IgD-negative memory B cell (primary cell): ENCODE results near the gene MYO15B. TPM values are rescaled to one million over a fixed set of nuclear protein-coding genes. Genes with fewer than 3 reads are reported as not detected.
A peak's percentile ranks its signal among the peaks of the same experiment; 100 is the strongest.
"Not testable (repeated sequence)": the region's sequence is repeated elsewhere in the genome, so short reads cannot be mapped to it uniquely, and the experiment has no call there.

Experiments
- H3K27ac Mint-ChIP-seq, 3 donors: one replicate each; pipeline ENCODE4 v1.8.0; 2020 to 2022; ENCODE audit warnings: mild to moderate bottlenecking in 3 of 3, mixed read lengths in 3 of 3, moderate library complexity in 1 of 3
- H3K27me3 Mint-ChIP-seq: one replicate; pipeline ENCODE4 v1.8.0; 2021; ENCODE audit warnings: mixed read lengths
- H3K36me3 Mint-ChIP-seq: one replicate; pipeline ENCODE4 v1.8.0; 2020; ENCODE audit warnings: mild to moderate bottlenecking, mixed read lengths
- H3K4me1 Mint-ChIP-seq, 3 donors: one replicate each; pipeline ENCODE4 v1.8.0; 2020 to 2022; ENCODE audit warnings: mixed read lengths in 3 of 3, mild to moderate bottlenecking in 1 of 3
- H3K4me3 Mint-ChIP-seq, 4 donors: one replicate each; pipeline ENCODE4 v1.8.0; 2020 to 2022; ENCODE audit warnings: mild to moderate bottlenecking in 4 of 4, mixed read lengths in 4 of 4, moderate library complexity in 3 of 4
- H3K9me3 Mint-ChIP-seq, 3 donors: one replicate each; pipeline ENCODE4 v1.8.0; 2020 to 2021; ENCODE audit warnings: mixed read lengths in 3 of 3, mild to moderate bottlenecking in 1 of 3
- polyA plus RNA-seq: library from polyadenylated mRNA; unstranded; fragments of 300-500 nt; fragmentation: Illumina TruSeq; gene quantifications from one replicate; pipeline ENCODE4 v1.2.3, GENCODE V29; 2021

Gene MYO15B
- polyA plus RNA-seq, 1 donor from 2014 or later: 2.4 TPM

DNA sequence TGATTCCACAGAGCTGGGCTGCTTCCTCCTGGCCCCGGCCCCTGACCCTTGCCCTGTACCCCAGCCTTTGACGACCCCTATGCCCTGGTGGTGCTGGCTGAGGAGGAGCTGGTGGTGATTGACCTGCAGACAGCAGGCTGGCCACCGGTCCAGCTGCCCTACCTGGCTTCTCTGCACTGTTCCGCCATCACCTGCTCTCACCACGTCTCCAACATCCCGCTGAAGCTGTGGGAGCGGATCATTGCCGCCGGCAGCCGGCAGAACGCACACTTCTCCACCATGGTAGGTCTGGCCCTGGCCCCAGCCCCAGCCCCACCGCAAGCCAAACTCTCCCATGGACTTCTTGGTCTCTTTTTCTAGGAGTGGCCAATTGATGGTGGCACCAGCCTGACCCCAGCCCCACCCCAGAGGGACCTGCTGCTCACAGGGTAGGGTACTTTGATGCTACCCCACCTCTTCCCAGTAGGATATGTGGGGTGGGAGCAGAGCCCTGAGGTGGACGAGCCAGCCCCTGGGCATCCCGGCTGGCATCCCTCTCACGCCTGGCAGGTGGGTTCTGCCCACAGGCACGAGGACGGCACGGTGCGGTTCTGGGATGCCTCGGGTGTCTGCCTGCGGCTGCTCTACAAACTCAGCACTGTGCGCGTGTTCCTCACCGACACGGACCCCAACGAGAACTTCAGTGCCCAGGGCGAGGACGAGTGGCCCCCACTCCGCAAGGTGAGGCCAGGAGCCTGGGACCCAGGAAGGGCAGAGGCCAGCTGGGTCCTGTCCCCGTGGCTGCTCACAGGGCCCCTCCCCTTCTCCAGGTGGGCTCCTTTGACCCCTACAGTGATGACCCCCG, 19.0 kb upstream of the MYO15B start:
- Mint-ChIP-seq H3K9me3 (no peaks in the 10 kb centered on the region), H3K27me3 (no peaks in the 10 kb centered on the region), H3K4me1 (peaks cover 14 to 17% (median 16%) of the 10 kb centered on the region in 3 donors), H3K27ac (peak overlapping the region in 2 of 3 donors; percentile 39 to 53), H3K36me3 (peaks cover 7% of the 10 kb centered on the region), H3K4me3 (no peak overlapping the region)

DNA sequence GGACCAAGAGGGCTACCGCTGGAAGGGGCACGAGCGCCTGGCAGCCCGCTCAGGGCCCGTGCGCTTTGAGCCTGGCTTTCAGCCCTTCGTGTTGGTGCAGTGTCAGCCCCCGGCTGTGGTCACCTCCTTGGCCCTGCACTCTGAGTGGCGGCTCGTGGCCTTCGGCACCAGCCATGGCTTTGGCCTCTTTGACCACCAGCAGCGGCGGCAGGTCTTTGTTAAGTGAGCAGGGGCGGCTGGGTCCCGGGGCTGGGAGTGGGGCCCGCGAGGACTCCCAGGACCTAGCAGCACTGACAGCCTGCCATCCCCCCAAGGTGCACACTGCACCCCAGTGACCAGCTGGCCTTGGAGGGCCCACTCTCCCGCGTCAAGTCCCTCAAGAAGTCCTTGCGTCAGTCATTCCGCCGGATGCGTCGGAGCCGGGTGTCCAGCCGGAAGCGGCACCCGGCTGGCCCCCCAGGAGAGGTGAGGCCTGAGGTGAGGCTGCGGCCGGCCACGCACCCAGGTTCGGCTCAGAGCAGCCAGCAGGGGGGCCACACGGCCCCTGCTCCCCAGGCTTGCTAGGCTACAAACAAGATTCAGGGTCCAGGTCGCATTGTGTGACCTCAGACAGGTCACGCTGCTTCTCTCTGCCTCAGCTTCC, 17.4 kb upstream of the MYO15B start:
- Mint-ChIP-seq H3K4me3 (peak overlapping the region in 1 of 4 donors; percentile 60), H3K36me3 (peaks cover 7% of the 10 kb centered on the region), H3K27me3 (no peaks in the 10 kb centered on the region), H3K9me3 (no peaks in the 10 kb centered on the region), H3K27ac (peak overlapping the region in 2 of 3 donors; percentile 96 to 99), H3K4me1 (peaks cover 14 to 17% (median 16%) of the 10 kb centered on the region in 3 donors)

DNA sequence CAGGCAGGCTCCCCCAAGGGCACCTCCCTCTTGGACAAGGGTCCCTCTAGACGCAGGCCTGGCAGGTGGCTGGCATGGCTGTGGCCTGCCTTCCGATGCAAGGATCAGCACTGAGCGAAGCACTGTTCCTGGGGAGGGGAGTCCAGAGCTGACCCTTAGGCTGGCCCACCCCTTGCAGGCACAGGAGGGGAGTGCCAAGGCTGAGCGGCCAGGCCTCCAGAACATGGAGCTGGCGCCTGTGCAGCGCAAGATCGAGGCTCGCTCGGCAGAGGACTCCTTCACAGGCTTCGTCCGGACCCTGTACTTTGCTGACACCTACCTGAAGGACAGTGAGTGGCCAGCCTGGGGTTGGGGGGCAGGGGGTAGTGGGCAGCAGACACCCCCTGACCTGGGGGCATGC, 16.8 kb upstream of the MYO15B start:
- Mint-ChIP-seq H3K9me3 (no peaks in the 10 kb centered on the region), H3K4me1 (peaks cover 14 to 17% (median 16%) of the 10 kb centered on the region in 3 donors), H3K4me3 (peak overlapping the region in 3 of 4 donors; percentile 28 to 91 (median 60)), H3K27me3 (no peaks in the 10 kb centered on the region), H3K27ac (peak overlapping the region; percentile 63 to 99 (median 96)), H3K36me3 (peaks cover 11% of the 10 kb centered on the region)

DNA sequence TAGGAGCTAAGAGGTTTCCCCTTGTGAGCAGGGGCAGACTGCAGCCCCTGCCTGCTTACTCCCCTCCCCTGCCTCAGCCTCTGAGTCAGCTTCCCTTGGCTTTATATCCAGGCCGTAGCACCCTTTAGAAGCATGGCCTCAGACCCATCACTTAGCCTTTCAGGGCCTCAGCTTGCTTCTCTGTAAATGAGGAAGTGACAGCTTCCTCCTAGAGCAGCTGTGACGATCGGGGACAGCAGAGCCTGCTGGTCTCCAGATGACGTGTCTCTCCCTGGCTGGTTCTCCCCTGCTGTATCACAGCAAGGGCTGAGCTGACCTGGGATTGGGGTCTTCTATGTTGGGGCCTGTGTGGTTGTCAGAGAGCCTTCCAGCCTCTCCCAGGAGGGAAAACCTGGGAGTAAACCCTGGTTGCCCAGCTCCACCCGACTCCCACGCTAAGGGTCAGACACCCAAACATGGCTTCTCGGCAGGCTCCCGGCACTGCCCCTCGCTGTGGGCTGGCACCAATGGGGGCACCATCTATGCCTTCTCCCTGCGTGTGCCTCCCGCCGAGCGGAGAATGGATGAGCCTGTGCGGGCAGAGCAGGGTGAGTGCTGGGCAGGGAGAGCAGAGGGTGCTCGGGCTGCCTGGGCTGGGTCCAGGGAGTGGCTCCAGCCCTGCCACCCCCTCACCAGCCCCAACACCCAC, 16.3 kb upstream of the MYO15B start:
- no peaks in the 10 kb centered on the region for H3K9me3 Mint-ChIP-seq
- peaks cover 12 to 15% (median 12%) of the 10 kb centered on the region in 3 donors for H3K4me1 Mint-ChIP-seq
- peak overlapping the region in 3 of 4 donors; percentile 89 to 91 (median 89) for H3K4me3 Mint-ChIP-seq
- H3K27me3 Mint-ChIP-seq: no peaks in the 10 kb centered on the region
- H3K27ac Mint-ChIP-seq: peak overlapping the region; percentile 63 to 99 (median 96)
- peaks cover 12% of the 10 kb centered on the region for H3K36me3 Mint-ChIP-seq

DNA sequence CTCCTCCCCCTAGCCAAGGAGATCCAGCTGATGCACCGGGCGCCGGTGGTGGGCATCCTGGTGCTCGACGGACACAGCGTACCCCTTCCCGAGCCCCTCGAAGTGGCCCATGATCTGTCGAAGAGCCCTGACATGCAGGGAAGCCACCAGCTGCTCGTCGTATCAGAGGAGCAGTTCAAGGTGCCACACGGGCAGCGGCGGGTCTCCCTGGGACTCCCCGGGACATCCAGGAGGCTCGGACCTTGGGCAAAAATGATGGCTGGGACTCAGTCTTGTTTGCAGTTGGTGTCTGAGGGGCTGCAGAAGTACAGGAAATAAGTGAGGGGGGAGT, 15.8 kb upstream of the MYO15B start:
- H3K36me3 Mint-ChIP-seq: peaks cover 11% of the 10 kb centered on the region
- H3K4me1 Mint-ChIP-seq: peaks cover 7 to 10% (median 7%) of the 10 kb centered on the region in 3 donors
- H3K9me3 Mint-ChIP-seq: no peaks in the 10 kb centered on the region
- H3K27ac Mint-ChIP-seq: peak overlapping the region in 1 of 3 donors; percentile 99
- H3K27me3 Mint-ChIP-seq: no peaks in the 10 kb centered on the region
- peak overlapping the region in 1 of 4 donors; percentile 23 for H3K4me3 Mint-ChIP-seq

DNA sequence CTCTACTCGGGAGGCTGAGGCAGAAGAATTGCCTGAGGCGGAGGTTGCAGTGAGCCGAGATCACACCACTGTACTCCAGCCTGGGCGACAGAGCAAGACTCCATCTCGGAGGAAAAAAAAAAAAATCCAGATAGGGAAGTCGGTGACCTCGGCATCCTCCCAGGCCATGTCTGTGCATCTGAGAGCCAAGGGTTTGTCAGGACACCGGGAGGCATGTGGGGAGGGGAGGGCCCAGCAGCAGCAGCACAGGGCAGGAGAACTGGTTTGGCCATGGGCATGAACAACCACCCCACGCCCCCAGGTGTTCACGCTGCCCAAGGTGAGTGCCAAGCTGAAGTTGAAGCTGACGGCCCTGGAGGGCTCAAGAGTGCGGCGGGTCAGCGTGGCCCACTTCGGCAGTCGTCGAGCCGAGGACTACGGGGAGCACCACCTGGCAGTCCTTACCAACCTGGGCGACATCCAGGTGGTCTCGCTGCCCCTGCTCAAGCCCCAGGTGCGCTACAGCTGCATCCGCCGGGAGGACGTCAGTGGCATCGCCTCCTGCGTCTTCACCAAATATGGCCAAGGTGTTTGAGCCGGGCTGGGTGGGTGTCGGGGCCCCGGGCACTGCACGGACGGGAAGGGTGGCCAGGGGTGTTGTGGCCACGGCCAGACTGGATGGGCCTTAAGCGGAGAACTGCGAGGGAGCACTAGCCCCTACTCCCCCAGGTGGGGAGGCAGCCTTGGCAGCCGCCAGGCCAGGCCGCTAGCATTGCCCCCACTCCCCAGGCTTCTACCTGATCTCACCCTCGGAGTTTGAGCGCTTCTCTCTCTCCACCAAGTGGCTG, 14.7 kb upstream of the MYO15B start:
- peak overlapping the region in 1 of 4 donors; percentile 8 for H3K4me3 Mint-ChIP-seq
- peaks cover 5 to 7% (median 6%) of the 10 kb centered on the region in 3 donors for H3K4me1 Mint-ChIP-seq
- no peaks in the 10 kb centered on the region for H3K9me3 Mint-ChIP-seq
- no peaks in the 10 kb centered on the region for H3K27me3 Mint-ChIP-seq
- no peak overlapping the region for H3K27ac Mint-ChIP-seq
- peaks cover 10% of the 10 kb centered on the region for H3K36me3 Mint-ChIP-seq

DNA sequence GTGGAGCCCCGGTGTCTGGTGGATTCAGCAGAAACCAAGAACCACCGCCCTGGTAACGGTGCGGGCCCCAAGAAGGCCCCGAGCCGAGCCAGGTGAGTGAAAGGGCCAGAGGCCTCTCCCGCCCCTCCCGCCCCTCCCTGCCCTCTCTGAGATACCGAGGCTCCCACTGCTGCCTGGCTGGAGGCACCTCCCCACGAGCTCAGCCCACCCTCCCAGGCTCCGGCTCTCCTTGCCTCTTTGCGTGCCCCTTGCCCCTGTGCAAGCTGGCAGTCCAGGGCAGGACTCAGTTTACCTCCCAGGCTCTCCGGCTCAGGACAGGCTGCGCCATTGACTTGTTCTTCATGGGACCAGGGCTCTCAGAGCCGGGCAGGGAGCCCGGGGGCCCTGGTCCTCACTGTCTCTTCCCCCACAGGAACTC, 14.1 kb upstream of the MYO15B start:
- Mint-ChIP-seq H3K4me3 (no peak overlapping the region), H3K36me3 (peaks cover 10% of the 10 kb centered on the region), H3K9me3 (no peaks in the 10 kb centered on the region), H3K4me1 (peaks cover 5 to 7% (median 6%) of the 10 kb centered on the region in 3 donors), H3K27me3 (no peaks in the 10 kb centered on the region), H3K27ac (peak overlapping the region in 1 of 3 donors; percentile 94)

DNA sequence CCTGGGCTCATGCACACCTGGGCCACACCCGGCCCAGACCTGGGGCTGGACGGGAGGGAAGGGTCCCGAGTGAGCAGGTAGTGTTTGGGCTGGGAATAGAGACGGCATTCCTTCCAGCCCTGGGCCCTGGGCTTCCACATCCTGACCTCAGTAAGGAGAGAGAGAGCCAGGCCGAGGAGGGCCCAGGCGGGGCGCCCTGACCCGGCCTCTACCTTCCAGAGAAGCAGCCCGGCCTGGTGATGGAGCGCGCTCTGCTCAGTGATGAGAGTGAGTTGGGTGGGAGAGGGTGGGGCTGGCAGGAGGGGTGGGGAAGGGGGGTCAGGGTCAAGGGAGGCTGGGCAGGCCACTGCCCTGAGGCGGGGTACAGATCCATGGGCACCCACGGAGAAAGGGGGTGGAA, 13.6 kb upstream of the MYO15B start:
- Mint-ChIP-seq H3K4me3 (no peak overlapping the region), H3K9me3 (no peaks in the 10 kb centered on the region)

DNA sequence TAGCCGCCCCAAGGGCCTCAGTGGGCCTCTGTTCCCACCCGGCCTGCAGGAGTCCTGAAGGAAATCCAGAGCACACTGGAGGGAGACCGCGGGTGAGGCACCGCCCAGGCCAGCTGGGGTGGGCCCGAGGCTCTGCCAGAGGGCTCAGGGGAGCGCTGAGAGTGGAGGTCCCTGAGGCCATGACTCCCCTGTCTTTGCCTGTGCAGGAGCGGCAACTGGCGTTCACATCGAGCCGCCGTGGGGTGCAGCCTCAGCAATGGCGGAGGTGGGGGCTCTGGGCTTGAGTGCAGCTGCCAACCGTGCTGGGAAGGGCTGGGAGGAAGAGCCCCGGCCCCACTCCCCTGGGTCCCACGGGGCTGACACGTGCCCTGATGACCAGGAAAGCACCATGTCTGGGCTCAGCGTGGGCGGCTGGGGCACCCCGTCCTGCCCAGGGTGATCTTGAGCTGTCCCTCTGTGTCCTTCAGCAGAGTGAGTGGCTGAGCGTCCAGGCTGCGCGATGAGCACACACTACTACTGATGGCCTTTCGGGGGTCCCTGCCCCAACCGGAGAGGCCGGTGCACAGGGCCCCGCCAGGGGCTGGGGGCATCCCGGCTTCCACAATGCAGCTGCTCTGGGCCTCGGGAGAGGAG, 13.1 kb upstream of the MYO15B start:
- Mint-ChIP-seq H3K9me3 (no peaks in the 10 kb centered on the region), H3K4me3 (no peak overlapping the region), H3K27me3 (no peaks in the 10 kb centered on the region), H3K36me3 (peaks cover 10% of the 10 kb centered on the region), H3K4me1 (peaks cover 5 to 7% (median 6%) of the 10 kb centered on the region in 3 donors), H3K27ac (no peak overlapping the region)

More for the DNA sequence above, 13.6 kb upstream of the MYO15B start:
- H3K27me3 Mint-ChIP-seq: no peaks in the 10 kb centered on the region
- H3K36me3 Mint-ChIP-seq: peaks cover 10% of the 10 kb centered on the region
- peaks cover 5 to 7% (median 6%) of the 10 kb centered on the region in 3 donors for H3K4me1 Mint-ChIP-seq
- H3K27ac Mint-ChIP-seq: peak overlapping the region in 1 of 3 donors; percentile 94

DNA sequence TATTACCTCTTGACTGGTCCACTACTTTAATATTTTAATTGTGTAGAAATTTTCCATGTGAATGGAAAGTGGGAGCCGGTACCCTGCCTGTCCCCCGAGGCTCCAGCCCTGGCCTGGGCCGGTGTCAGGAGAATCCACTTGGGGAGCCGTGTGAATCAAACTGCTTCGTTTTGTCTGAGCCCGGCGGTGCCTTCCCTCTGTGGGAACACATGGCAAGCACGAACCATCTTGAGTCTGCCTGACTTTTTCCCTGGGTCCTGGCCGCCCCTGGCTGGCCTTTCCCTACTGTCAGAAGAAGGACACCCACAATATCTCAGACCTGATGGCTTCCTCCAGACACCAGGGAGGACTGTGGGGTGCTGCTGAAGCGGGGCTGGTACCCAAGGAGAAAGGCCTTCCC, 12.4 kb upstream of the MYO15B start:
- H3K4me3 Mint-ChIP-seq: no peak overlapping the region

DNA sequence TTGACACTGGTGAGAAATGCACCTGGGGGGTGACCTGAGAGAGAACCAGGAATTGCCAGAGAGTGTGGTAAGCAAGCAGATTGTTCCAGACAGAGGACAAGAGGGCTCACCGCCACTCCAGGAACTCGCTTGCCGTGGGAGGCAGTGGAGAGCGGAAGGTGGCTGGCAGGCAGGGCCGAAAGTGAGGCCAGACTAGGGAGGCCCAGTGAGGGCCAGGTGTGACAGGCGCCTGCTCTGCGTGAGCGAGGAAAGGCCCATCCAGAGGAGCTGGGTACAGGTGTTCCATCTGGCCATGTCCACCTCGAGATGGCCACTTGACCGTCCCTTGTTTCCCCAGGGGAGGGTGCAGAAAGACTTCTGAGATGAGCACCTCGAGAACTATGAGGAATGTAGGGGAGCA, 11.9 kb upstream of the MYO15B start:
- Mint-ChIP-seq H3K27ac (no peak overlapping the region), H3K4me3 (no peak overlapping the region), H3K4me1 (peaks cover 5 to 7% (median 6%) of the 10 kb centered on the region in 3 donors), H3K27me3 (no peaks in the 10 kb centered on the region), H3K9me3 (no peaks in the 10 kb centered on the region), H3K36me3 (peaks cover 10% of the 10 kb centered on the region)

More for the DNA sequence above, 12.4 kb upstream of the MYO15B start:
- Mint-ChIP-seq H3K36me3 (peaks cover 10% of the 10 kb centered on the region), H3K27me3 (no peaks in the 10 kb centered on the region), H3K9me3 (no peaks in the 10 kb centered on the region), H3K27ac (no peak overlapping the region), H3K4me1 (peaks cover 5 to 7% (median 6%) of the 10 kb centered on the region in 3 donors)

DNA sequence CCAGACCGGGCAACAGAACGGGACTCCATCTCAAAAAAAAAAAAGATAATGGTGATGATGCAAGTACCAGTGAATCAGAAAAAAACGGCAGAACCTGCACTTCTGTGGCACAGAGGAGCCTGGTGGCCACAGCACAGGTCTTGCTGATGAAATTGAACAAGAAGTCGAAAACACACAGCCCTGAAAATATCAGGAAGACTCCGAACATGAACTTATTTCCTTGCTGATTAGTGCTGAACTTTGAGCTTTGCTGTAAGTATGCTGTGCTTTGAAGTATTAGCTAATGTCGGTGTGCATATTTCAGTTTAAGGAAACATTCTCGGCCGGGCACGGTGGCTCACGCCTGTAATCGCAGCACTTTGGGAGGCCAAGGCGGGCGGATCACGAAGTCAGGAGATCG, 10.9 kb upstream of the MYO15B start:
- H3K36me3 Mint-ChIP-seq: peaks cover 7% of the 10 kb centered on the region
- H3K27ac Mint-ChIP-seq: no peak overlapping the region
- peaks cover 4% of the 10 kb centered on the region for H3K27me3 Mint-ChIP-seq
- H3K4me3 Mint-ChIP-seq: peak overlapping the region in 1 of 4 donors; percentile 58
- H3K4me1 Mint-ChIP-seq: peaks cover 0 to 4% (median 0%) of the 10 kb centered on the region in 3 donors
- peaks cover 0 to 3% (median 3%) of the 10 kb centered on the region in 3 donors for H3K9me3 Mint-ChIP-seq

DNA sequence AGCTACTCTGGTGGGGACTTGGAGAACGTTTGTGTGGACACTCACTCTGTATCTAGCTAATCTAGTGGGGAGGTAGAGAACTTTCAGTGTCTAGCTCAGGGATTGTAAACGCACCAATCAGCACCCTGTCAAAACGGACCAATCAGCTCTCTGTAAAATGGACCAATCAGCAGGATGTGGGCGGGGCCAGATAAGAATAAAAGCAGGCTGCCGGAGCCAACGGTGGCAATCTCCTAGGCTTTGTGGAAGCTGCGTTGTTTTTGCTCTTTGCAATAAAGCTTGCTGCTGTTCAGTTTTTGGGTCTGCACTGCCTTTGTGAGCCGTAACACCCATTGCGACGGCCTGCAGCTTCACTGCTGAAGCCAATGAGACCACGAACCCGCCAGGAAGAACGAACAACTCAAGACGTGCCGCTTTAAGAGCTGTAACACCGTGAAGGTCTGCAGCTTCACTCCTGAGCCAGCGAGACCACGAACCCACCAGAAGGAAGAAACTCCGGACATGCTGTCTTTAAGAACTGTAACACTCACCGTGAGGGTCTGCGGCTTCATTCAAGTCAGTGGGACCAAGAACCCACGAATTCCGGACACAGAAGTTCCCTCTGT, 6.4 kb upstream of the MYO15B start:
- not testable (repeated sequence) for H3K4me1 Mint-ChIP-seq, H3K27me3 Mint-ChIP-seq, H3K9me3 Mint-ChIP-seq, H3K36me3 Mint-ChIP-seq
- peak overlapping the region in 3 of 4 donors; percentile 44 to 77 (median 73) for H3K4me3 Mint-ChIP-seq
- H3K27ac Mint-ChIP-seq: peak overlapping the region in 1 of 3 donors; percentile 66

DNA sequence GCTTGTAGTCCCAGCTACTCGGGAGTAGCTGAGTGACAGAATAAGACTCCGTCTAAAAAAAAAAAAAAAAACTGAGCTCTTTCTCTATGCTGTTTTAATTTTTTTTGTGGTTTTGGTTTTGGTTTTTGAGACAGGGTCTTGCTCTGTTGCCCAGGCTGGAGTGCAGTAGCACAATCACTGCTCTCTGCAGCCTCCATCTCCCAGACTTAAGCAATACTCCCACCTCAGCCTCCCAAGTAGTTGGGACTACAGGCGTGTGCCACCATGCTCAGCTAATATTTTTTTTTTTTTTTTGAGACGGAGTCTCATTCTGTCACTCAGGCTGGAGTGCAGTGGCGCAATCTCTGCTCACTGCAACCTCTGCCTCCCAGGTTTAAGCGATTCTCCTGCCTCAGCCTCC, 4.4 kb upstream of the MYO15B start:
- H3K4me3 Mint-ChIP-seq, H3K27ac Mint-ChIP-seq, H3K4me1 Mint-ChIP-seq, H3K9me3 Mint-ChIP-seq, H3K36me3 Mint-ChIP-seq, H3K27me3 Mint-ChIP-seq: not testable (repeated sequence)
